ENCODE results near the gene SLC27A1. TPM values are rescaled to one million over a fixed set of nuclear protein-coding genes. Genes with fewer than 3 reads are reported as not detected.

SLC27A1 gene
- total and polyA plus RNA-seq, 10 of the 15 experiments (the other 5 are each of a cell fraction or from before 2014, with no cell fraction given) = 0.11 to 2.3 (median 1.2) TPM

DNA sequence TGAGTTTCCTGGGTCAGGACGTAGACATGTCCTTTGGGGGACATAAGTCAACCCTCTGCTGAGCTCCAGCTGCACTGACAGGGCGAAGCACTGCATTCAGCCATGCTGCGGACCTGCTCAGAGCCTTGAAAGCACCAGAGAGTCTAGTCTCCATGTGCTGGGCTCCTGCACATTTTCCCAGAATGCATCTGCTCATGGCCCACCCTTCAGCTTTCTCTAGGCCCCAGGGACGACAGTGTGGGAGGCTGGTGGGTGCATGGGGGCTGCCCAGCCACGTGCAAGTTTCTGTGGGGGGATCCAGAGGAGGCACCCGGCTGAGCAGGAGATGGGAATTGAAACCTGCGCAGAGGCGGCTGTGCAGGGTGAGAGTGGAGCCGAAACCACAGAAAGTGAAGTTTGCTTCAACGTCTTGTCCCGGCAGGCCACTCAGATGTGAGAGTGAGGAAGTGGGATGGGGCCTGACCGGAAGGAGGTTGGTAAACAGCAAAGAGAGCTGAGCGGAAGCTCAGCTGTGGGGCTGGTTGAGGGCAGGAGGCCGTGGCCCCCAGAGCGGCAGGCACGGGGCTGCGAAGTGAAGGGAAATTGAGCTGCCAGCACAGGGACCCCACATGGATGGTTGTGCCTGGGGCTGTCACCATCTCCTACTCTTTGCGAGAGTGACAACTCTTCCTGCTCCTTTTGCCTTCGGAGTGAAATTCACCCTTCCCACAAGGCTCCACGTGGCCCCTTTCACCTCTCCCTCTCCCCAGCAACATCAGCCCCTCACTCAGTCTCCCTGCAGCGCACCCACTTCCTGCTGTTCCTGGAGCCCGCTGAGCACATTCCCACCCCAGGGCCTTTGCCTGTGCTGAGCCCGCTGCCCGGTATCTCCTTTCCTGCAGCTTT, 52.9 kb downstream of the SLC27A1 start (continued):
- TF ChIP-seq, protein P1, sequence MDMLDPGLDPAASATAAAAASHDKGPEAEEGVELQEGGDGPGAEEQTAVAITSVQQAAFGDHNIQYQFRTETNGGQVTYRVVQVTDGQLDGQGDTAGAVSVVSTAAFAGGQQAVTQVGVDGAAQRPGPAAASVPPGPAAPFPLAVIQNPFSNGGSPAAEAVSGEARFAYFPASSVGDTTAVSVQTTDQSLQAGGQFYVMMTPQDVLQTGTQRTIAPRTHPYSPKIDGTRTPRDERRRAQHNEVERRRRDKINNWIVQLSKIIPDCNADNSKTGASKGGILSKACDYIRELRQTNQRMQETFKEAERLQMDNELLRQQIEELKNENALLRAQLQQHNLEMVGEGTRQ (IDR thresholded peaks at IDR 0.05; ENCODE audit: borderline replicate concordance, low read depth, low read length) = no peak
- TF ChIP-seq GABPA (IDR thresholded peaks at IDR 0.05; ENCODE audit: low read depth) (peak; percentile 81; the same call in 1 of the 2 replicates), ZNF217 (IDR thresholded peaks at IDR 0.05) (no peak; the same call in 1 of the 2 replicates), ZNF622 (IDR thresholded peaks at IDR 0.05) (no peak), ATF7 (IDR thresholded peaks at IDR 0.05; ENCODE audit: low read depth) (peak; percentile 89), RFX5 (IDR thresholded peaks at IDR 0.05; ENCODE audit: low read depth, low read length) (peak; percentile 37; the same call in 1 of the 2 replicates), NBN (IDR thresholded peaks at IDR 0.05) (peak; percentile 93), CHD2 (IDR thresholded peaks at IDR 0.05; ENCODE audit: borderline replicate concordance, low read depth, low read length) (peak; percentile 65; the same call in 1 of the 2 replicates), RELA (IDR thresholded peaks at IDR 0.05; ENCODE audit: borderline replicate concordance, partially characterized antibody) (peak; percentile 93), NR2F1 (conservative IDR thresholded peaks at IDR 0.05) (peak; percentile 89), ZSCAN29 (IDR thresholded peaks at IDR 0.05) (no peak), RB1 (IDR thresholded peaks at IDR 0.05; ENCODE audit: borderline replicate concordance) (0 out of 2 replicates have a peak, but pooled peaks have one; percentile 37), SUPT20H (IDR thresholded peaks at IDR 0.05; ENCODE audit: borderline replicate concordance, control insufficient read depth, low read depth, low read length) (no peak), EGR1 (IDR thresholded peaks at IDR 0.05; ENCODE audit: borderline replicate concordance in 1 of 2, low read depth in 2 of 2, low read length in 2 of 2) (peak in 1 of 2 experiments; percentile 93; a peak in 2 of 3 replicates), NRF1 (conservative IDR thresholded peaks at IDR 0.05; ENCODE audit: low read depth, low read length) (peak; percentile 64), TAF1 (IDR thresholded peaks at IDR 0.05; ENCODE audit: borderline replicate concordance, low read depth, low read length) (peak; percentile 69; the same call in 1 of the 2 replicates), ZNF207 (IDR thresholded peaks at IDR 0.05; ENCODE audit: borderline replicate concordance) (no peak; the same call in 1 of the 2 replicates), TCF3 (IDR thresholded peaks at IDR 0.05; ENCODE audit: borderline replicate concordance, insufficient read depth, low read depth, low read length) (peak; percentile 48; the same call in 1 of the 2 replicates)
- TF ChIP-seq, protein P2, sequence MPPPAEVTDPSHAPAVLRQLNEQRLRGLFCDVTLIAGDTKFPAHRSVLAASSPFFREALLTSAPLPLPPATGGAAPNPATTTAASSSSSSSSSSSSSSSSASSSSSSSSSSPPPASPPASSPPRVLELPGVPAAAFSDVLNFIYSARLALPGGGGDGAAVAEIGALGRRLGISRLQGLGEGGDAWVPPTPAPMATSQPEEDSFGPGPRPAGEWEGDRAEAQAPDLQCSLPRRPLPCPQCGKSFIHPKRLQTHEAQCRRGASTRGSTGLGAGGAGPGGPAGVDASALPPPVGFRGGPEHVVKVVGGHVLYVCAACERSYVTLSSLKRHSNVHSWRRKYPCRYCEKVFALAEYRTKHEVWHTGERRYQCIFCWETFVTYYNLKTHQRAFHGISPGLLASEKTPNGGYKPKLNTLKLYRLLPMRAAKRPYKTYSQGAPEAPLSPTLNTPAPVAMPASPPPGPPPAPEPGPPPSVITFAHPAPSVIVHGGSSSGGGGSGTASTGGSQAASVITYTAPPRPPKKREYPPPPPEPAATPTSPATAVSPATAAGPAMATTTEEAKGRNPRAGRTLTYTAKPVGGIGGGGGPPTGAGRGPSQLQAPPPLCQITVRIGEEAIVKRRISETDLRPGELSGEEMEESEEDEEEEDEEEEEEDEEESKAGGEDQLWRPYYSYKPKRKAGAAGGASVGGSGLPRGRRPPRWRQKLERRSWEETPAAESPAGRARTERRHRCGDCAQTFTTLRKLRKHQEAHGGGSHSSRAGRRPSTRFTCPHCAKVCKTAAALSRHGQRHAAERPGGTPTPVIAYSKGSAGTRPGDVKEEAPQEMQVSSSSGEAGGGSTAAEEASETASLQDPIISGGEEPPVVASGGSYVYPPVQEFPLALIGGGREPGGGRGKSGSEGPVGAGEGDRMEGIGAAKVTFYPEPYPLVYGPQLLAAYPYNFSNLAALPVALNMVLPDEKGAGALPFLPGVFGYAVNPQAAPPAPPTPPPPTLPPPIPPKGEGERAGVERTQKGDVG (CRISPR knock-in tag; IDR thresholded peaks at IDR 0.05) = no peak
- TF ChIP-seq, protein P3, sequence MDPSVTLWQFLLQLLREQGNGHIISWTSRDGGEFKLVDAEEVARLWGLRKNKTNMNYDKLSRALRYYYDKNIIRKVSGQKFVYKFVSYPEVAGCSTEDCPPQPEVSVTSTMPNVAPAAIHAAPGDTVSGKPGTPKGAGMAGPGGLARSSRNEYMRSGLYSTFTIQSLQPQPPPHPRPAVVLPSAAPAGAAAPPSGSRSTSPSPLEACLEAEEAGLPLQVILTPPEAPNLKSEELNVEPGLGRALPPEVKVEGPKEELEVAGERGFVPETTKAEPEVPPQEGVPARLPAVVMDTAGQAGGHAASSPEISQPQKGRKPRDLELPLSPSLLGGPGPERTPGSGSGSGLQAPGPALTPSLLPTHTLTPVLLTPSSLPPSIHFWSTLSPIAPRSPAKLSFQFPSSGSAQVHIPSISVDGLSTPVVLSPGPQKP (IDR thresholded peaks at IDR 0.05; ENCODE audit: low read depth, low read length) = peak; percentile 82
- TF ChIP-seq, protein P4, sequence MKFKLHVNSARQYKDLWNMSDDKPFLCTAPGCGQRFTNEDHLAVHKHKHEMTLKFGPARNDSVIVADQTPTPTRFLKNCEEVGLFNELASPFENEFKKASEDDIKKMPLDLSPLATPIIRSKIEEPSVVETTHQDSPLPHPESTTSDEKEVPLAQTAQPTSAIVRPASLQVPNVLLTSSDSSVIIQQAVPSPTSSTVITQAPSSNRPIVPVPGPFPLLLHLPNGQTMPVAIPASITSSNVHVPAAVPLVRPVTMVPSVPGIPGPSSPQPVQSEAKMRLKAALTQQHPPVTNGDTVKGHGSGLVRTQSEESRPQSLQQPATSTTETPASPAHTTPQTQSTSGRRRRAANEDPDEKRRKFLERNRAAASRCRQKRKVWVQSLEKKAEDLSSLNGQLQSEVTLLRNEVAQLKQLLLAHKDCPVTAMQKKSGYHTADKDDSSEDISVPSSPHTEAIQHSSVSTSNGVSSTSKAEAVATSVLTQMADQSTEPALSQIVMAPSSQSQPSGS (IDR thresholded peaks at IDR 0.05; ENCODE audit: low read length) = peak; percentile 77; the same call in 1 of the 2 replicates
- TF ChIP-seq, protein P5, sequence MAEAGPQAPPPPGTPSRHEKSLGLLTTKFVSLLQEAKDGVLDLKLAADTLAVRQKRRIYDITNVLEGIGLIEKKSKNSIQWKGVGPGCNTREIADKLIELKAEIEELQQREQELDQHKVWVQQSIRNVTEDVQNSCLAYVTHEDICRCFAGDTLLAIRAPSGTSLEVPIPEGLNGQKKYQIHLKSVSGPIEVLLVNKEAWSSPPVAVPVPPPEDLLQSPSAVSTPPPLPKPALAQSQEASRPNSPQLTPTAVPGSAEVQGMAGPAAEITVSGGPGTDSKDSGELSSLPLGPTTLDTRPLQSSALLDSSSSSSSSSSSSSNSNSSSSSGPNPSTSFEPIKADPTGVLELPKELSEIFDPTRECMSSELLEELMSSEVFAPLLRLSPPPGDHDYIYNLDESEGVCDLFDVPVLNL (IDR thresholded peaks at IDR 0.05; ENCODE audit: low read depth, low read length) = no peak
